GM23338 (cell line): ENCODE data around the gene MFSD6. TPM values are rescaled to one million over a fixed set of nuclear protein-coding genes. Genes with fewer than 3 reads are reported as not detected.

ENCODE experiments used
- ATAC-seq: fragments of 200-7000 bp; cut with Tn5 transposase; 3 replicates; pipeline ENCODE4 v1.9.1; 2020
- DNase-seq: peaks from one replicate; pipeline ENCODE4 v3.0.0-alpha.2; 2015; ENCODE audit warnings: low spot score
- H2AFZ ChIP-seq: fragments of 200-600 bp; sonication (generic); 2 replicates; pipeline ENCODE4 v1.8.0; 2016; ENCODE audit warnings: antibody characterized with exemption, mild to moderate bottlenecking, moderate library complexity
- H3F3A ChIP-seq: fragments of 200-600 bp; sonication (generic); replicated peaks from 2 replicates; pipeline ENCODE4 v1.8.0; 2017; ENCODE audit warnings: antibody characterized with exemption, mixed run types, low read depth
- H3K27ac ChIP-seq: fragments of 200-600 bp; sonication (generic); 2 replicates; pipeline ENCODE4 v1.6.1; 2016; ENCODE audit warnings: low read depth
- H3K27me3 ChIP-seq: fragments of 200-600 bp; sonication (generic); 2 replicates; pipeline ENCODE4 v1.8.0; 2016; ENCODE audit warnings: mild to moderate bottlenecking, mixed run types, moderate library complexity; ENCODE audit not compliant: insufficient read depth
- H3K36me3 ChIP-seq: fragments of 200-600 bp; sonication (generic); 2 replicates; pipeline ENCODE4 v1.8.0; 2016; ENCODE audit warnings: mild to moderate bottlenecking; ENCODE audit not compliant: insufficient read depth
- H3K4me1 ChIP-seq: fragments of 200-600 bp; sonication (generic); 2 replicates; pipeline ENCODE4 v1.8.0; 2016; ENCODE audit warnings: mild to moderate bottlenecking, moderate library complexity; ENCODE audit not compliant: insufficient read depth
- H3K4me2 ChIP-seq: fragments of 200-600 bp; sonication (generic); 2 replicates; pipeline ENCODE4 v1.7.1; 2017; ENCODE audit warnings: mixed run types
- H3K4me3 ChIP-seq: fragments of 200-600 bp; sonication (generic); 2 replicates; pipeline ENCODE4 v1.6.1; 2016; ENCODE audit warnings: mixed run types
- H3K79me2 ChIP-seq: fragments of 200-600 bp; sonication (generic); replicated peaks from 2 replicates; pipeline ENCODE4 v1.8.0; 2017; ENCODE audit warnings: mild to moderate bottlenecking; ENCODE audit not compliant: insufficient read depth
- H3K9me2 ChIP-seq: fragments of 200-600 bp; sonication (generic); 2 replicates; pipeline ENCODE4 v1.8.0; 2017; ENCODE audit not compliant: insufficient read depth
- H4K20me1 ChIP-seq: fragments of 200-600 bp; sonication (generic); replicated peaks from 2 replicates; pipeline ENCODE4 v1.8.0; 2017; ENCODE audit warnings: mild to moderate bottlenecking; ENCODE audit not compliant: insufficient read depth
- H3K27ac Mint-ChIP-seq: 2 replicates; pipeline ENCODE4 v1.8.0; 2020; ENCODE audit warnings: inconsistent platforms, mild to moderate bottlenecking, moderate library complexity, mixed read lengths
- H3K27me3 Mint-ChIP-seq: 3 replicates; pipeline ENCODE4 v1.8.0; 2022; ENCODE audit warnings: low read depth, mild to moderate bottlenecking, moderate library complexity, mixed read lengths, inconsistent platforms; ENCODE audit not compliant: insufficient read depth, poor library complexity
- H3K36me3 Mint-ChIP-seq: 3 replicates; pipeline ENCODE4 v1.8.0; 2021; ENCODE audit warnings: low read depth, mild to moderate bottlenecking, inconsistent platforms, moderate library complexity, mixed read lengths
- H3K4me1 Mint-ChIP-seq: 3 replicates; pipeline ENCODE4 v1.8.0; 2020; ENCODE audit warnings: mild to moderate bottlenecking, inconsistent platforms, mixed read lengths
- H3K4me3 Mint-ChIP-seq: 3 replicates; pipeline ENCODE4 v1.8.0; 2021; ENCODE audit warnings: moderate library complexity, mild to moderate bottlenecking, inconsistent platforms, mixed read lengths
- H3K9me3 Mint-ChIP-seq: 3 replicates; pipeline ENCODE4 v1.8.0; 2020; ENCODE audit warnings: moderate library complexity, mild to moderate bottlenecking, inconsistent platforms, mixed read lengths
- CTCF ChIP-seq, 2 experiments: fragments of 200-600 bp in 1 of 2; sonication (generic) in 1 of 2; conservative IDR thresholded peaks; 2 replicates each; pipeline versions ENCODE4 v1.5.1 to v1.6.1; 2016 to 2017; ENCODE audit warnings: antibody characterized with exemption in 2 of 2, low read depth in 2 of 2, mild to moderate bottlenecking in 2 of 2, moderate library complexity in 1 of 2
- ETS1 ChIP-seq: IDR thresholded peaks from 2 replicates; pipeline ENCODE4 v1.6.1; 2016; ENCODE audit warnings: antibody characterized with exemption
- EZH2 ChIP-seq: fragments of 200-600 bp; sonication (generic); IDR thresholded peaks from one replicate; pipeline ENCODE4 v1.8.0; 2017; ENCODE audit warnings: antibody characterized with exemption, mild to moderate bottlenecking, low read depth; ENCODE audit not compliant: unreplicated experiment
- EZH2phosphoT487 ChIP-seq: fragments of 200-600 bp; sonication (generic); IDR thresholded peaks from one replicate; pipeline ENCODE4 v1.8.1; 2018; ENCODE audit warnings: antibody characterized with exemption; ENCODE audit not compliant: unreplicated experiment
- JUNB ChIP-seq: IDR thresholded peaks from one replicate; pipeline ENCODE4 v1.6.1; 2016; ENCODE audit warnings: antibody characterized with exemption; ENCODE audit not compliant: unreplicated experiment
- NANOG ChIP-seq: IDR thresholded peaks from 2 replicates; pipeline ENCODE4 v1.6.1; 2016; ENCODE audit warnings: antibody characterized with exemption, borderline replicate concordance
- STAT1 ChIP-seq: IDR thresholded peaks from one replicate; pipeline ENCODE4 v1.6.1; 2016; ENCODE audit warnings: antibody characterized with exemption; ENCODE audit not compliant: unreplicated experiment
- ZNF114 ChIP-seq: fragments of 250-450 bp; sonication (Bioruptor Pico); IDR thresholded peaks from 2 replicates; pipeline ENCODE4 v1.5.0; 2020; ENCODE audit warnings: mild to moderate bottlenecking, moderate library complexity
- ZNF331 ChIP-seq: fragments of 250-450 bp; sonication (Bioruptor Pico); IDR thresholded peaks from 2 replicates; pipeline ENCODE4 v1.5.0; 2020; ENCODE audit warnings: low read depth, mild to moderate bottlenecking, moderate library complexity
- polyA plus RNA-seq: library from polyadenylated mRNA; unstranded; fragments of >200 nt; fragmentation: Nextera tagmentation; extraction: Ambion mirVana; gene quantifications from 2 replicates; pipeline ENCODE4 v1.2.1, GENCODE V29; 2016
- total RNA-seq: library from RNA; depleted of rRNA; stranded (reverse); fragments of >200 nt; shearing (Covaris generic); gene quantifications from 2 replicates; pipeline ENCODE4 v1.2.3, GENCODE V29; 2014
- TF ChIP-seq, protein P1 (sequence below): fragments of 250-450 bp; sonication (Bioruptor Pico); IDR thresholded peaks from 2 replicates; pipeline ENCODE4 v1.5.0; 2020; ENCODE audit warnings: mild to moderate bottlenecking, moderate library complexity

The MFSD6 gene
- total and polyA plus RNA-seq, 2 experiments from 2014 or later, result 2.3 to 9.6 TPM

- TF ChIP-seq ZNF331, result no peak
- TF ChIP-seq, protein P1, sequence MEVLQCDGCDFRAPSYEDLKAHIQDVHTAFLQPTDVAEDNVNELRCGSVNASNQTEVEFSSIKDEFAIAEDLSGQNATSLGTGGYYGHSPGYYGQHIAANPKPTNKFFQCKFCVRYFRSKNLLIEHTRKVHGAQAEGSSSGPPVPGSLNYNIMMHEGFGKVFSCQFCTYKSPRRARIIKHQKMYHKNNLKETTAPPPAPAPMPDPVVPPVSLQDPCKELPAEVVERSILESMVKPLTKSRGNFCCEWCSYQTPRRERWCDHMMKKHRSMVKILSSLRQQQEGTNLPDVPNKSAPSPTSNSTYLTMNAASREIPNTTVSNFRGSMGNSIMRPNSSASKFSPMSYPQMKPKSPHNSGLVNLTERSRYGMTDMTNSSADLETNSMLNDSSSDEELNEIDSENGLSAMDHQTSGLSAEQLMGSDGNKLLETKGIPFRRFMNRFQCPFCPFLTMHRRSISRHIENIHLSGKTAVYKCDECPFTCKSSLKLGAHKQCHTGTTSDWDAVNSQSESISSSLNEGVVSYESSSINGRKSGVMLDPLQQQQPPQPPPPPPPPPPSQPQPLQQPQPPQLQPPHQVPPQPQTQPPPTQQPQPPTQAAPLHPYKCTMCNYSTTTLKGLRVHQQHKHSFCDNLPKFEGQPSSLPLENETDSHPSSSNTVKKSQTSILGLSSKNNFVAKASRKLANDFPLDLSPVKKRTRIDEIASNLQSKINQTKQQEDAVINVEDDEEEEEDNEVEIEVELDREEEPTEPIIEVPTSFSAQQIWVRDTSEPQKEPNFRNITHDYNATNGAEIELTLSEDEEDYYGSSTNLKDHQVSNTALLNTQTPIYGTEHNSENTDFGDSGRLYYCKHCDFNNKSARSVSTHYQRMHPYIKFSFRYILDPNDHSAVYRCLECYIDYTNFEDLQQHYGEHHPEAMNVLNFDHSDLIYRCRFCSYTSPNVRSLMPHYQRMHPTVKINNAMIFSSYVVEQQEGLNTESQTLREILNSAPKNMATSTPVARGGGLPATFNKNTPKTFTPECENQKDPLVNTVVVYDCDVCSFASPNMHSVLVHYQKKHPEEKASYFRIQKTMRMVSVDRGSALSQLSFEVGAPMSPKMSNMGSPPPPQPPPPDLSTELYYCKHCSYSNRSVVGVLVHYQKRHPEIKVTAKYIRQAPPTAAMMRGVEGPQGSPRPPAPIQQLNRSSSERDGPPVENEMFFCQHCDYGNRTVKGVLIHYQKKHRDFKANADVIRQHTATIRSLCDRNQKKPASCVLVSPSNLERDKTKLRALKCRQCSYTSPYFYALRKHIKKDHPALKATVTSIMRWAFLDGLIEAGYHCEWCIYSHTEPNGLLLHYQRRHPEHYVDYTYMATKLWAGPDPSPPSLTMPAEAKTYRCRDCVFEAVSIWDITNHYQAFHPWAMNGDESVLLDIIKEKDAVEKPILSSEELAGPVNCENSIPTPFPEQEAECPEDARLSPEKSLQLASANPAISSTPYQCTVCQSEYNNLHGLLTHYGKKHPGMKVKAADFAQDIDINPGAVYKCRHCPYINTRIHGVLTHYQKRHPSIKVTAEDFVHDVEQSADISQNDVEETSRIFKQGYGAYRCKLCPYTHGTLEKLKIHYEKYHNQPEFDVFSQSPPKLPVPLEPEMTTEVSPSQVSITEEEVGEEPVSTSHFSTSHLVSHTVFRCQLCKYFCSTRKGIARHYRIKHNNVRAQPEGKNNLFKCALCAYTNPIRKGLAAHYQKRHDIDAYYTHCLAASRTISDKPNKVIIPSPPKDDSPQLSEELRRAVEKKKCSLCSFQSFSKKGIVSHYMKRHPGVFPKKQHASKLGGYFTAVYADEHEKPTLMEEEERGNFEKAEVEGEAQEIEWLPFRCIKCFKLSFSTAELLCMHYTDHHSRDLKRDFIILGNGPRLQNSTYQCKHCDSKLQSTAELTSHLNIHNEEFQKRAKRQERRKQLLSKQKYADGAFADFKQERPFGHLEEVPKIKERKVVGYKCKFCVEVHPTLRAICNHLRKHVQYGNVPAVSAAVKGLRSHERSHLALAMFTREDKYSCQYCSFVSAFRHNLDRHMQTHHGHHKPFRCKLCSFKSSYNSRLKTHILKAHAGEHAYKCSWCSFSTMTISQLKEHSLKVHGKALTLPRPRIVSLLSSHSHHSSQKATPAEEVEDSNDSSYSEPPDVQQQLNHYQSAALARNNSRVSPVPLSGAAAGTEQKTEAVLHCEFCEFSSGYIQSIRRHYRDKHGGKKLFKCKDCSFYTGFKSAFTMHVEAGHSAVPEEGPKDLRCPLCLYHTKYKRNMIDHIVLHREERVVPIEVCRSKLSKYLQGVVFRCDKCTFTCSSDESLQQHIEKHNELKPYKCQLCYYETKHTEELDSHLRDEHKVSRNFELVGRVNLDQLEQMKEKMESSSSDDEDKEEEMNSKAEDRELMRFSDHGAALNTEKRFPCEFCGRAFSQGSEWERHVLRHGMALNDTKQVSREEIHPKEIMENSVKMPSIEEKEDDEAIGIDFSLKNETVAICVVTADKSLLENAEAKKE (CRISPR knock-in tag), result no peak
Observed at GRCh38 chr2:190535121-190535439, 126.9 kb downstream of the MFSD6 start (continued).

- Histone ChIP-seq H3F3A (peaks cover 4% of the 10 kb centered on the region; the same call in 1 of the 2 replicates), H3K36me3 (peaks cover 11% of the 10 kb centered on the region; the same call in 1 of the 2 replicates), H3K4me1 (peaks cover 25% of the 10 kb centered on the region), H4K20me1 (no peaks in the 10 kb centered on the region), H3K9me2 (no peaks in the 10 kb centered on the region), H3K79me2 (no peaks in the 10 kb centered on the region), H3K27me3 (no peaks in the 10 kb centered on the region), H3K27ac (no peak overlapping the region), H3K4me2 (peak overlapping the region; percentile 91), H2AFZ (no peak overlapping the region), H3K4me3 (peak overlapping the region; percentile 74)
- Mint-ChIP-seq H3K36me3 (peaks cover 38% of the 10 kb centered on the region), H3K27ac (no peak overlapping the region), H3K27me3 (peaks cover 11% of the 10 kb centered on the region), H3K4me3 (peak overlapping the region; percentile 77), H3K9me3 (peaks cover 38% of the 10 kb centered on the region), H3K4me1 (peaks cover 20% of the 10 kb centered on the region)
- ATAC-seq (no peak), DNase-seq (no peak)
- TF ChIP-seq JUNB (no peak), ZNF114 (CRISPR knock-in tag) (no peak), NANOG (no peak), EZH2phosphoT487 (no peak), STAT1 (no peak), ETS1 (no peak), CTCF (conservative IDR thresholded peaks at IDR 0.05; ENCODE audit: low read depth in 2 of 2) (no peak), ZNF331 (no peak), EZH2 (no peak)
Observed at GRCh38 chr2:190535586-190535985, 127.4 kb downstream of the MFSD6 start.
